Breast epithelium (tissue), 4 donors: ENCODE measurements around the gene CNN1. TPM values are rescaled to one million over a fixed set of nuclear protein-coding genes. Genes with fewer than 3 reads are reported as not detected.

Experiments
- DNase-seq, 2 donors: peaks; one replicate each; pipeline ENCODE4 v3.0.0-alpha.2; 2019; ENCODE audit warnings: low spot score in 2 of 2
- H3K27ac ChIP-seq, 2 donors: fragments of 200-600 bp; sonication (generic) in 1 of 2; one replicate each; pipeline ENCODE4 v1.5.1; 2016 to 2019; ENCODE audit warnings: mild to moderate bottlenecking in 1 of 2
- H3K27me3 ChIP-seq, 2 donors: fragments of 200-600 bp; sonication (generic) in 1 of 2; one replicate each; pipeline versions ENCODE4 v1.5.1 to v1.6.0; 2017 to 2019; ENCODE audit warnings: control low read depth in 1 of 2, mild to moderate bottlenecking in 1 of 2
- H3K36me3 ChIP-seq: fragments of 200-600 bp; one replicate; pipeline ENCODE4 v1.5.1; 2019
- H3K4me1 ChIP-seq, 2 donors: fragments of 200-600 bp; sonication (generic); one replicate each; pipeline ENCODE4 v1.5.1; 2016 to 2019; ENCODE audit warnings: control low read depth in 1 of 2
- H3K4me3 ChIP-seq, 3 donors: fragments of 200-600 bp; sonication (generic); 1 replicate in 2 of 3; 2 replicates in 1 of 3; pipeline ENCODE4 v1.5.1; 2016 to 2019; ENCODE audit warnings: mild to moderate bottlenecking in 3 of 3, moderate library complexity in 2 of 3
- H3K9me3 ChIP-seq, 2 donors: fragments of 200-600 bp; sonication (generic) in 1 of 2; one replicate each; pipeline ENCODE4 v1.5.1; 2016 to 2019; ENCODE audit warnings: control low read depth in 1 of 2
- CTCF ChIP-seq, 3 donors: fragments of 450-650 bp; IDR thresholded peaks; one replicate each; pipeline ENCODE4 v1.5.1; 2016 to 2017; ENCODE audit warnings: antibody characterized with exemption in 3 of 3, mild to moderate bottlenecking in 3 of 3, moderate library complexity in 3 of 3
- POLR2A ChIP-seq: fragments of 450-650 bp; IDR thresholded peaks from one replicate; pipeline ENCODE4 v1.6.1; 2016; ENCODE audit warnings: antibody characterized with exemption, mild to moderate bottlenecking, moderate library complexity
- POLR2AphosphoS5 ChIP-seq, 3 donors: sonication (generic); formaldehyde crosslinking; IDR thresholded peaks; one replicate each; pipeline ENCODE4 v1.6.1; 2017; ENCODE audit warnings: antibody characterized with exemption in 3 of 3
- intact Hi-C: fragments of 100-400 bp; cut with DNase I; formaldehyde crosslinking; loops from one replicate; pipeline ENCODE4 v1.15.1; 2023; ENCODE audit warnings: low total_unique reads
- total RNA-seq, 3 donors: library from RNA; depleted of rRNA; stranded (reverse); fragments of >200 nt; gene quantifications; one replicate each; pipeline ENCODE4 v1.1.0, GENCODE V29; 2016

The CNN1 gene
- total RNA-seq, 3 donors from 2014 or later = 2.2 to 106 (median 74.3) TPM

GRCh38 chr19:11495885-11496284 is 42.8 kb upstream of the CNN1 start:
- no peak for TF ChIP-seq CTCF (IDR thresholded peaks at IDR 0.05)
- intact Hi-C loops = no loop called here
- H3K4me1 ChIP-seq = no peaks in the 10 kb centered on the region
- no peaks in the 10 kb centered on the region for H3K27me3 ChIP-seq
- DNase-seq = no peak
- no peaks in the 10 kb centered on the region for H3K9me3 ChIP-seq
- no peak overlapping the region for H3K4me3 ChIP-seq
- H3K36me3 ChIP-seq = no peaks in the 10 kb centered on the region
- no peak overlapping the region for H3K27ac ChIP-seq

GRCh38 chr19:11496391-11497163 is 42.1 kb upstream of the CNN1 start:
- DNase-seq = no peak
- Histone ChIP-seq H3K36me3 (no peaks in the 10 kb centered on the region), H3K4me1 (no peaks in the 10 kb centered on the region), H3K27me3 (no peaks in the 10 kb centered on the region), H3K27ac (no peak overlapping the region), H3K4me3 (no peak overlapping the region), H3K9me3 (no peaks in the 10 kb centered on the region)
- intact Hi-C loops = no loop called here
- peak in 2 of 3 donors; percentile 27 to 41 for TF ChIP-seq CTCF (IDR thresholded peaks at IDR 0.05)
- no peak for TF ChIP-seq POLR2AphosphoS5 (IDR thresholded peaks at IDR 0.05)
- TF ChIP-seq POLR2A = no peak

GRCh38 chr19:11499220-11499726 is 39.4 kb upstream of the CNN1 start:
- Histone ChIP-seq H3K27me3 (no peaks in the 10 kb centered on the region), H3K9me3 (no peaks in the 10 kb centered on the region), H3K4me1 (no peaks in the 10 kb centered on the region), H3K27ac (no peak overlapping the region), H3K36me3 (no peaks in the 10 kb centered on the region), H3K4me3 (no peak overlapping the region)
- TF ChIP-seq POLR2AphosphoS5 (IDR thresholded peaks at IDR 0.05) = no peak
- no peak for TF ChIP-seq POLR2A
- no peak for DNase-seq
- intact Hi-C loops = no loop called here

- no peaks in the 10 kb centered on the region for H3K27me3 ChIP-seq
- no peak for DNase-seq
- H3K27ac ChIP-seq = no peak overlapping the region
- TF ChIP-seq POLR2A (no peak), CTCF (IDR thresholded peaks at IDR 0.05) (no peak), POLR2AphosphoS5 (IDR thresholded peaks at IDR 0.05) (no peak)
- H3K4me3 ChIP-seq = no peak overlapping the region
- H3K36me3 ChIP-seq = no peaks in the 10 kb centered on the region
- H3K4me1 ChIP-seq = no peaks in the 10 kb centered on the region
- intact Hi-C loops = no loop called here
- no peaks in the 10 kb centered on the region for H3K9me3 ChIP-seq
Measured at GRCh38 chr19:11499890-11500420, 38.7 kb upstream of the CNN1 start.

GRCh38 chr19:11504502-11505031 is 34.1 kb upstream of the CNN1 start:
- no peaks in the 10 kb centered on the region for H3K27me3 ChIP-seq
- H3K9me3 ChIP-seq = no peaks in the 10 kb centered on the region
- no peak for TF ChIP-seq CTCF (IDR thresholded peaks at IDR 0.05)
- TF ChIP-seq POLR2AphosphoS5 (IDR thresholded peaks at IDR 0.05) = no peak
- no peak for TF ChIP-seq POLR2A
- H3K4me1 ChIP-seq = peaks cover 0 to 4% of the 10 kb centered on the region in 2 donors
- intact Hi-C loops = no loop called here
- peak overlapping the region; percentile 78 to 99 (median 91) for H3K4me3 ChIP-seq
- H3K36me3 ChIP-seq = no peaks in the 10 kb centered on the region
- H3K27ac ChIP-seq = peak overlapping the region; percentile 96 to 99
- no peak for DNase-seq
